Activated CD8-positive, alpha-beta memory T cell treated with anti-CD3 and anti-CD28 coated beads, Interleukin-2, amount 50 U/mL, for 1 hour (primary cell): Measurements from ENCODE around the gene SDR39U1.

ENCODE experiments used
- DNase-seq: peaks from one replicate; pipeline ENCODE4 v3.0.0-alpha.2; 2020; ENCODE audit errors: extremely low read depth

The SDR39U1 gene

GRCh38 chr14:24411443-24412389 lies 30.9 kb downstream of the SDR39U1 start:
- DNase-seq, result no peak

- DNase-seq, result no peak
These were observed 32.6 kb downstream of the SDR39U1 start for GRCh38 chr14:24409956-24410355.

- no peak for DNase-seq
These were observed 33.4 kb downstream of the SDR39U1 start for GRCh38 chr14:24409192-24409591.

GRCh38 chr14:24408764-24409163 lies 33.8 kb downstream of the SDR39U1 start:
- no peak for DNase-seq

DNA sequence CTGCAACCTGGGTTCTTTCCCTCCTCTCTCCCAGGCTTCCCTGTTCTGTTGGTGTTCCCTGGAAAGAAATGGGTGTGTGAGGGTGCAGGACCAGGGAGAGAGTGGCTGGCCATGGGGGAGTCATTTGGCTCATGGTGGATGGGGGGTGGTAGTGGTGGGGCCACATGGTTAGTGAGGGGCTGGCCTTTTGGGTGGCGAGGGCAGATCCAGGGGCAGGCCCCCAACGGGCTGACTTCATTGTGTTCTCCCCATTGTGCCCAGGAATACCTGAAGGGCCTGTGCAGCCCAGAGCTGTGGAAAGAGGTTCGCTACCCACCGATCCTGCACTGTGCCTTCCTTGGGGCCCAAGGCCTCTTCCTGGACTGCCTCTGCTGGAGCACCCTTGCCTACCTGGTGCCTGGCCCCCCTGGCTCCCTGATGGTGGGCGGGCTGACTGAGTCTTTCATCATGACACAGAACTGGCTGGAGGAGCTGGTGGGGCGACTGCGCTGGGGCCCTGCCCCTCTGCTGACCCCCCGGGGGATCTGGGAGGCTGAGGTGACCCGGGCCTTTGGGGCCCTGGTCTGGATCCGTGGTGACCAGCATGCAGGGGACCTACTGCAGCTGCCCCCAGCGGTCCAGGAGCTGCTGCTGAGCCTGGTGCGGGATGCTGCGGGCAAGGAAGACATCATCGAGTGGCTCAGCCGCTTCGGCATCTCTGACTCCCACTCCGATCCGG lies 34.8 kb downstream of the SDR39U1 start:
- DNase-seq, result no peak

DNA sequence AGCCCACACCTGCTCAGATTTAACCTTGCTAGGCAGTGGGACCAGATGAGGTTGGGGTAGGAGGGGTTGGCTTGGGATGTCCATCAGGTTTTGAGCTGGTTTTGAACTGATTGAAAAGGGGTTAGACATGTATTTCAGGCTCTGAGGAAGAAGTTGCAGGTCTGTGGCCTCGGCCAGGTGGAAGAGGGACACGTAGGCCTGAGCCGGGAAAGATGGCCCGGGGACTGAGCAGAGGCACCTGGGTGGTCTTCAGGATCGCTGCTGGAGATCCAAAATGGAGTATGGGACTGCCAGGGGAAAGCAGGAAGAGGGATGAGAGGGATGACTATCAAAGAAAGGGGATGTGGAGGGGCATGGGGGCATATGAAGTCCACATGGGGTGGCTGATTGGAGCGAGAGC lies 36.2 kb downstream of the SDR39U1 start:
- DNase-seq, result no peak

- no peak for DNase-seq
These were observed 37.8 kb downstream of the SDR39U1 start for GRCh38 chr14:24404814-24405213.

DNA sequence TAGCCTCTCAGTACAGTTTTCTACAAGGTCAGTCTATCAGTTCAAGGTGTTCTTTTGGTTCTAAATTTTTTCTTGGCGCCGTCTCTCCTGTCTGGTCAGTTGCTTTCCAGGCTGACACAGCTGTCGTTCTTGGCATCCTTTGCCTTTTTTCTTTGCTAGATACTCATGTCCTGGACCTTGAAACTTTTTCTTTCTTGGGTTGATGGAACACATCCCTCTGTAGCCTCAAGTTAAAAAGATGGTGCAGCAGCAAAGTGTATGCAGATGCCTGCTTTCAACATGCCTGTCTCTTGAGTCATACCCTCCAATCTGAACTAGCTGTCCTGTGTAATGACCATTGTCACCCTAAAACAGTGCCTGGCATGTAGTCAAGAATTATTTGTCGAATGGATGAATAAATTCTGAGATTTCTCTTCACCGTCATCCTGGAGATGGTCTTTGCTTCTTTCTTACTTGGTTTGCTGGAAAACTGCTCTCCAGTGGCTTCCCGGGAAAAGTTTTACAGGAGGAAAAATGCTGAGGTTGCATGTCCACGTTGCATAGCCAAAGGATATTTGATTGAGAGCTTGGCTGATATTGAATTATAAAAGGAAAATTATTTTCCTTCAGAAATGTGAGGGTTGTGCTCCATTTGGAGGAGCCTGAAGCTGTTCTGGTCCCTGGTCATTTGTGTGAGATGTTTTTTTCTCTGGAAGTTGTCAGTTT lies 39.1 kb downstream of the SDR39U1 start:
- DNase-seq, result no peak

GRCh38 chr14:24401810-24402702 lies 40.5 kb downstream of the SDR39U1 start:
- no peak for DNase-seq

- DNase-seq, result no peak
These were observed 42.4 kb downstream of the SDR39U1 start for GRCh38 chr14:24399999-24400718.

DNA sequence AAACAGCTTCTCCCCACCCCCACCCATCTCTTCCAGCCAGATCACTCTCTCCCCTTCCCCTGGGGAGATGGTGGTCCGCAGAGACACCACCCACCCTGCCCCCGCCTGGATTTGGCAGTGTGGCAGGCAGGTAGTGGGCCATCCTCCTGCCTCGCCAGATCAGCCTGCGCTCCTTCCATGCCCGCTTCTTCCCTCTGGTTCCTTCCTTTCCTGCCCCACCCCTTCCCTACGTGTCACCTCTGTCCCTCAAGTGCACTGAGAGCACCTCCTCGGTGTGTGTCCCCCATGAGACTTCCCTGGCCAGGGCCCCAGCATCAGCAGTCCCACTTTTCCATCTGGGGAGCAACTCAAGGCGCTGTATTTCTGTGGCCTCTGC lies 43.1 kb downstream of the SDR39U1 start:
- no peak for DNase-seq

GRCh38 chr14:24398653-24399446 lies 43.7 kb downstream of the SDR39U1 start, which contains the start of gene NYNRIN:
TSS of gene NYNRIN (plus strand) at chr14:24399003. CDS start at chr14:24399247, 244 bp downstream.
- DNase-seq, result no peak

DNA sequence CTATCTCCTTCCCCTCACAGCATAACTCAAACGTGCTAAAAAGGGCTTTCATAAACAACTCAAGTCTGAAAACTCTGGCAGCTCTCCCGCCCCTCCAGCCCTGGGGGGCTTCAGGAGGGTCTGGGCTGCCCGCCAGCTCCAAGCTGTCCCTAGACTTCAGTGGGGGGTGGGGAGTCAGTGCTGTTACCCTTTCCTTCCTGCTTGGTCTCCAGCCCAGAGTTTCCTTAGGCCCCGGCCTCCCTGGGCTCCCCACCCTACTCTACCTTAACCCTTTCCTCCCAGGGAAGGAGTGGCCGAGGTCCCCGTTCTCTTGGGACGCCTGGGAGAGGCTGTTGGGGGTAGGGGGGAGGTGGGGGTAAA lies 44.3 kb downstream of the SDR39U1 start:
- DNase-seq, result no peak

DNA sequence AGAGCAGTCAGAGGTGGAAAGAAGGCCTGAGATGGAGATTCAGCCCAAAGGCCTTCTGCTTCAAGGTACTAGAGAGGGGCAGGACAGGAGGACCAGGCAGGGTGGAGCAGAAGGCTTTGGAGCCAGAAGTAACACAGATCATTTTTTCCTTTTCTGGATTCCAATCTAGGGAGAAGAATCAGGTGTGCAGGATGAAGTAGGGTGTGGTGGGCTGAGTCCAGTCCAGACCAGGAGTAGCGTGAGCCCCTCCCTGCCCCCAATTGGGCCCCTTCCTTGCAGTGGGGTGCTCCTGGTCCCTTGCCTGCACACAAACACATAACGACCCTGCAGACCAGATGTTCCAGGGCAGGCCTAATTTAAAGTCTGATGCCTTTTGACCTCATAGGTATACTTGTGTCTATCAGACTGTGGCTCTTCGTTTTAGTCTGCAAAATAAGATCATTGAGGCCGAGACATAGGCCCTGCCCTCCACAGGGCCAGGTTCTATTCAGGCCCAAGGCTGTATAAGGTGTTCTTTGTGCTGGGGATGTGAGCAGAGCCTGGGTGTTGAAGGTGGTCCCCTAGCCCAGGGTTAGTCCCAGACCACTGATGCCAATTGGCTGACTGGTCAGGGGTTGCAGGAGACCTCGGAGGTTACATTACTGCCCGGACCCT lies 44.8 kb downstream of the SDR39U1 start:
- DNase-seq, result no peak

- no peak for DNase-seq
These were observed 46.7 kb downstream of the SDR39U1 start for GRCh38 chr14:24395609-24396582.

DNA sequence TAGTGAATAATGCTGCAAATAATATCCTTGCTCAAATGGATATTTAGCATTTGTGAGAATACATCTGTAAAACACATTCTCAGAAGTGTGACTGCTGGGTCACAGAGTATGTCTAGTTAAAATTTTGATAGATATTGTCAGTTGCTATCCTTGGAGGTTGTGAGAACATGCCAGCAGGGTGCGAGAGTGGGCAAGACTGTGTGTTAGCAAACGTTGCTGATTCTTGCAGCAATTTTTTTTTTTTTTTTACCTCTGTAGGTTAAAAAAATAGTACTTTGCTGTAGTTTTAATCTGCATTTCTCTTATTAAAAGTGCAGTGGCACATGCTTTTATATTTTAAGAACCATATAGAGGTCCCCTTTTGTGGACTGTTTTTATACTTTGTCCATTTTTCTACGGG lies 48.3 kb downstream of the SDR39U1 start:
- no peak for DNase-seq

DNA sequence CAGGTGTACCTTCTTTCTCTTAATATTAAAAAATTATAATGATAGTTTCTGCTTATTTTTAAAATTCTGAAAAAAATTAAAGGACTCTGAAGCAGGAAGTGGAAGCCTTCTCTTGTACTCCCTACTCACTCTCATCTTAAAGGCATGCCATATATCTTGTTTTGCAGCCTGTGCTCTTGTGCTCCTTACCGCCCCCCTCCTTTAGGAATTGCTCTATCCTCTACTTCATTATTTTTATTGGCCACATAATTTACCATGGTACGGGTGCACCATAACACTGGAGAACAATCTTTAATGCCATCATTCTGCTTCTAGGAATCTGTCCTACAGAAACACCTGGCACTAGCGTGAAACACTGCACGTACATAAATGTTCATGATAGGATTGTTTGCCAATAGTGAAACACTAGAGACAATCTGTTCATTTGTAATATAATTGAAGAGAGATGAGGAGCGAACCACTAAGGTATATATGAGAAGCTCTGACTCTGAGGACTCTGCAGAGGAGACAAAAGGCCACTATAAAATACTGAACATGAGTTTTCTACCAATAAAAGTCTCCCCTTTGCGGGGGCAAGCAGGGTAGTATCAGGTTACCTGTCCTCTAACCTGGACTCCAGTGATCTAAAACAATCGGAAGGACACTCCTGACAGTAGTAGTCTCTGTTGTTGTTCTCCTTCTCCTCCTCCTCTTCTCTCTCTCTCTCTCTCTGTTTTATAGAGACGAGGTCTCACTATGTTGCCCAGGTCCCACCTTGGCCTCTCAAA lies 50.1 kb downstream of the SDR39U1 start:
- no peak for DNase-seq
